HepG2 (cell line): ENCODE measurements around the gene EIF4E1B. TPM values are rescaled to one million over a fixed set of nuclear protein-coding genes. Genes with fewer than 3 reads are reported as not detected.

Experiments
- ATAC-seq: fragments of 200-7000 bp; cut with Tn5 transposase; 3 replicates; pipeline ENCODE4 v1.9.1; 2020; ENCODE audit warnings: mild to moderate bottlenecking, moderate library complexity
- BruUV-seq: library from RNA; stranded (reverse); fragments of 400-500 nt; replicated peaks from 2 replicates; lab custom pipeline; 2021; lab: Mats Ljungman, UMichigan
- CTCF ChIA-PET: fragments of 300-600 bp; formaldehyde crosslinking; extraction: SDS; loops from one replicate; lab custom pipeline; 2021; ENCODE audit warnings: low total read pairs, inconsistent platforms, low intra/inter-chr PET ratio; lab: Yijun Ruan, JAX
- POLR2A ChIA-PET: fragments of 350-600 bp; sonication (Branson Sonifier 250); formaldehyde crosslinking; loops from one replicate; lab custom pipeline; 2020; ENCODE audit warnings: antibody characterized with exemption, inconsistent platforms; lab: Yijun Ruan, JAX
- DNase-seq: peaks from one replicate; pipeline ENCODE4 v3.0.0-alpha.2; 2015; ENCODE audit warnings: low spot score
- FAIRE-seq: peaks from 3 replicates; lab custom pipeline; 2011; peaks lifted over from hg19 to GRCh38; lab: Jason Lieb, UNC
- H2AFZ ChIP-seq: one replicate; pipeline ENCODE4 v1.6.1; 2011; ENCODE audit warnings: low read length, inconsistent platforms
- H3K27ac ChIP-seq: fragments of 300-600 bp; 3 replicates; pipeline ENCODE4 v1.8.0; 2011; ENCODE audit warnings: mixed run types, mild to moderate bottlenecking, mixed read lengths, low read length, inconsistent platforms; ENCODE audit not compliant: insufficient read depth; ENCODE audit errors: extremely low read length
- H3K27me3 ChIP-seq, 2 experiments: fragments of 200-600 bp in 1 of 2; 2 replicates in 1 of 2; 3 replicates in 1 of 2; pipeline versions ENCODE4 v1.6.0 to v1.8.0; 2011; ENCODE audit warnings: low read length in 2 of 2, mild to moderate bottlenecking in 2 of 2, moderate library complexity in 2 of 2, inconsistent platforms in 1 of 2; ENCODE audit not compliant: insufficient read depth in 2 of 2, control insufficient read depth in 1 of 2
- H3K36me3 ChIP-seq, 2 experiments: fragments of 200-600 bp in 1 of 2; replicated peaks in 1 of 2; 2 replicates in 1 of 2; 3 replicates in 1 of 2; pipeline versions ENCODE4 v1.5.1 to v1.8.0; 2011; ENCODE audit warnings: low read length in 2 of 2, inconsistent platforms in 1 of 2; ENCODE audit not compliant: insufficient read depth in 2 of 2, control insufficient read depth in 1 of 2
- H3K4me1 ChIP-seq: 2 replicates; pipeline ENCODE4 v1.5.1; 2012; ENCODE audit warnings: low read length, inconsistent platforms; ENCODE audit not compliant: insufficient read depth
- H3K4me2 ChIP-seq: 2 replicates; pipeline ENCODE4 v1.6.0; 2011; ENCODE audit warnings: low read depth, low read length, inconsistent platforms
- H3K4me3 ChIP-seq, 3 experiments: fragments of 200-600 bp in 1 of 3; sonication (generic), shearing (Covaris generic) in 1 of 3; replicated peaks in 1 of 3; 2 replicates each; pipeline ENCODE4 v1.5.1; 2011 to 2016; ENCODE audit warnings: low read length in 3 of 3, inconsistent platforms in 2 of 3, low read depth in 2 of 3, mild to moderate bottlenecking in 2 of 3, control low read depth in 1 of 3, mixed read lengths in 1 of 3; ENCODE audit not compliant: insufficient read depth in 1 of 3
- H3K79me2 ChIP-seq: one replicate; pipeline ENCODE4 v1.6.1; 2011; ENCODE audit warnings: low read length, inconsistent platforms; ENCODE audit not compliant: insufficient read depth
- H3K9ac ChIP-seq: 2 replicates; pipeline ENCODE4 v1.6.0; 2011; ENCODE audit warnings: mild to moderate bottlenecking, low read depth, low read length, inconsistent platforms; ENCODE audit not compliant: insufficient read depth
- H3K9me3 ChIP-seq: 2 replicates; pipeline ENCODE4 v1.5.1; 2012; ENCODE audit warnings: mild to moderate bottlenecking, low read length
- H4K20me1 ChIP-seq: 2 replicates; pipeline ENCODE4 v1.6.0; 2011; ENCODE audit warnings: inconsistent platforms, mild to moderate bottlenecking, low read length, moderate library complexity; ENCODE audit not compliant: insufficient read depth
- EHMT2 ChIP-seq: fragments of 200-600 bp; sonication (generic); IDR thresholded peaks from 2 replicates; pipeline ENCODE4 v1.7.0; 2017; ENCODE audit warnings: antibody characterized with exemption, low read depth, low read length, borderline replicate concordance
- ETV6 ChIP-seq: sonication (generic); formaldehyde crosslinking; conservative IDR thresholded peaks from 2 replicates; pipeline ENCODE4 v1.4.0; 2020; ENCODE audit warnings: missing genetic modification reagents
- GABPB1 ChIP-seq: IDR thresholded peaks from 2 replicates; pipeline ENCODE4 v1.6.1; 2016; ENCODE audit warnings: mild to moderate bottlenecking, missing genetic modification reagents, moderate library complexity, missing compliant biosample characterization
- GPN1 ChIP-seq: sonication (generic); formaldehyde crosslinking; IDR thresholded peaks from 2 replicates; pipeline ENCODE4 v1.5.1; 2020; ENCODE audit warnings: missing genetic modification reagents, borderline replicate concordance
- HDAC6 ChIP-seq: fragments of 200-600 bp; sonication (generic); IDR thresholded peaks from 2 replicates; pipeline ENCODE4 v1.7.0; 2017; ENCODE audit warnings: mild to moderate bottlenecking, antibody characterized with exemption, low read length, low read depth
- NFIB ChIP-seq: sonication (generic); formaldehyde crosslinking; IDR thresholded peaks from 2 replicates; pipeline ENCODE4 v1.9.0; 2021; ENCODE audit warnings: missing genetic modification reagents, mild to moderate bottlenecking, borderline replicate concordance
- PHF8 ChIP-seq: sonication (generic); formaldehyde crosslinking; IDR thresholded peaks from 2 replicates; pipeline ENCODE4 v1.5.0; 2020; ENCODE audit warnings: missing genetic modification reagents
- WGBS: methylation state at CpG from one replicate; pipeline ENCODE4 v1.1.6; 2017; ENCODE audit warnings: low lambda C conversion rate; 5-methylcytosine and 5-hydroxymethylcytosine counted together
- in situ Hi-C: cut with HindIII; loops from 2 replicates; pipeline ENCODE4 v1.10.0; 2017; ENCODE audit warnings: low pct_unique_long_range_greater_than_20kb; ENCODE audit not compliant: extremely low pct_ligation_motif_present
- intact Hi-C: fragments of 100-400 bp; cut with micrococcal nuclease; formaldehyde crosslinking; loops from one replicate; pipeline ENCODE4 v1.10.0; 2022; ENCODE audit not compliant: unreplicated experiment
- polyA plus RNA-seq, 8 experiments: library from polyadenylated mRNA; depleted of rRNA in 3 of 8; stranded (reverse) in 7 of 8; unstranded in 1 of 8; fragments of >200 nt; fragmentation: Illumina TruSeq in 4 of 8; extraction: Trizol in 4 of 8; gene quantifications; 2 replicates each; pipeline versions ENCODE4 v1.2.1 to v1.2.3, GENCODE V29; 2011 to 2016; ENCODE audit warnings: low read depth in 4 of 8, missing spikeins in 1 of 8, mixed read lengths in 1 of 8; ENCODE audit not compliant: insufficient read depth in 1 of 8
- total RNA-seq, 5 experiments: library from RNA; depleted of rRNA; stranded (reverse); fragments of >200 nt; fragmentation: Illumina TruSeq; extraction: Trizol; gene quantifications; 2 replicates each; pipeline ENCODE4 v1.2.3, GENCODE V29; 2016; ENCODE audit warnings: low read depth in 1 of 5
- TF ChIP-seq, protein P1 (sequence below), 2 experiments: sonication (generic) in 1 of 2; formaldehyde crosslinking in 1 of 2; IDR thresholded peaks; 2 replicates each; pipeline versions ENCODE4 v1.4.0 to v1.6.1; 2018 to 2020; ENCODE audit warnings: missing genetic modification reagents in 2 of 2, borderline replicate concordance in 1 of 2, low read depth in 1 of 2, mild to moderate bottlenecking in 1 of 2, missing biosample characterization in 1 of 2
- TF ChIP-seq, protein P2 (sequence below): IDR thresholded peaks from 2 replicates; pipeline ENCODE4 v1.6.1; 2016; ENCODE audit warnings: low read depth, missing genetic modification reagents, missing compliant biosample characterization
- TF ChIP-seq, protein P3 (sequence below): sonication (generic); formaldehyde crosslinking; IDR thresholded peaks from 2 replicates; pipeline ENCODE4 v1.5.0; 2020; ENCODE audit warnings: missing genetic modification reagents
- TF ChIP-seq, protein P4 (sequence below): sonication (generic); formaldehyde crosslinking; IDR thresholded peaks from 2 replicates; pipeline ENCODE4 v1.5.0; 2020; ENCODE audit warnings: missing genetic modification reagents

The EIF4E1B gene
- total and polyA plus RNA-seq, 2 of the 13 experiments (the other 11 are each of a cell fraction or from before 2014, with no cell fraction given), result not detected

DNA sequence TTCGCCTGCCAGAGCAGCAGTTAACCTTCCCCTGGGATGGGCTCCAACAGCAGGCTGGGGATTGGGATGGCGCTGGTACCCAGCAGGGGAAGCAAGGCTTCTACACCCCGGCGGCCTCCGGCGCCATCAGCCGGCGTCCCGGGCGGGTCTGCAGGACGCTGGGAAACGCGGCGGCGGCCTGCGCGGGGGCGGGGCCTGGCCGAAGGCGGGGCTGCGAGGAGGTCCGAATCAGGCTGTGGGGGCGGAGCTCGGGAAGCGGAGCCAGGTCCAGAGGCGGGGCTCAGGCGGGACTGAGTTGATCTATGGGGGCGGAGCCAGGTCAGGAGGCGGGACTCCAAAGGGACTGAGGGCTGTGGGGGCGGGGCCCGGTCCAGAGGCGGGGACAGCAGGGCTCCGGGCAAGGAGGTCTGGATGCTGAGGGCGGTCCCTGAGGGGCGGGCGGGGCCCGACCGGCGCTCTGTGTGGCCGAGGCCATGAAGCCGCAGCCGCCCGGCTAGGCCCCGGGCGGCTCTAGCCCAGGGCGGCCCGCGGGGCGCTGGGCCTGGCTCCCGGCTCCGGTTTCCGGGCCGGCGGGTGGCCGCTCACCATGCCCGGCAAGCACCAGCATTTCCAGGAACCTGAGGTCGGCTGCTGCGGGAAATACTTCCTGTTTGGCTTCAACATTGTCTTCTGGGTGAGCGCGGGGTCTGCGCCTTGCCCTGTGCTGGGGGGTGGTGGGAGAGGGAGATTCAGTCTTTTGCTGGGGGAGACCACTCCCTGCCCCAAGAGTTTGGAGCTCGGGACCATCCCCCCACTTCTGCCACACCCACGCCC, 16.8 kb downstream of the EIF4E1B start, which contains the start of gene TSPAN17:
Gene TSPAN17 (plus strand): TSS at position 455 of the 813 bp plus-strand sequence. CDS start 132 bp downstream, at position 587.
- Histone ChIP-seq H3K27me3 (peaks cover 9 to 22% of the 10 kb centered on the region in 2 experiments; a peak in 4 of 5 replicates), H4K20me1 (no peaks in the 10 kb centered on the region), H3K36me3 (no peaks in the 10 kb centered on the region), H3K79me2 (no peaks in the 10 kb centered on the region), H3K9me3 (no peaks in the 10 kb centered on the region), H3K27ac (no peak within 1 kb of the TSS), H3K4me2 (peak within 1 kb of the TSS; percentile 88), H3K4me1 (peaks cover 21% of the 10 kb centered on the region), H3K9ac (peak within 1 kb of the TSS; percentile 73), H3K4me3 (peak within 1 kb of the TSS; percentile 68 to 82 (median 79)), H2AFZ (peak within 1 kb of the TSS; percentile 68)
- CTCF ChIA-PET, result no interaction called here
- in situ Hi-C loops, result no loop called here
- intact Hi-C loops, result no loop called here
- BruUV-seq, result no TSS peak
- POLR2A ChIA-PET, result interaction anchor here (0.5 to 1.6 kb wide), 13 partner anchors 8 to 440 kb away, joined by 3 to 7 read pairs (median 4); partner anchors contain the start of genes CDHR2, FGFR4 and RNF44
- DNase-seq, result peak; percentile 96
- FAIRE-seq, result peak; percentile 47
- no CpG with 5 or more reads among the region's 63 CpGs for WGBS
- ATAC-seq, result peak; percentile 95
- TF ChIP-seq, protein P1, sequence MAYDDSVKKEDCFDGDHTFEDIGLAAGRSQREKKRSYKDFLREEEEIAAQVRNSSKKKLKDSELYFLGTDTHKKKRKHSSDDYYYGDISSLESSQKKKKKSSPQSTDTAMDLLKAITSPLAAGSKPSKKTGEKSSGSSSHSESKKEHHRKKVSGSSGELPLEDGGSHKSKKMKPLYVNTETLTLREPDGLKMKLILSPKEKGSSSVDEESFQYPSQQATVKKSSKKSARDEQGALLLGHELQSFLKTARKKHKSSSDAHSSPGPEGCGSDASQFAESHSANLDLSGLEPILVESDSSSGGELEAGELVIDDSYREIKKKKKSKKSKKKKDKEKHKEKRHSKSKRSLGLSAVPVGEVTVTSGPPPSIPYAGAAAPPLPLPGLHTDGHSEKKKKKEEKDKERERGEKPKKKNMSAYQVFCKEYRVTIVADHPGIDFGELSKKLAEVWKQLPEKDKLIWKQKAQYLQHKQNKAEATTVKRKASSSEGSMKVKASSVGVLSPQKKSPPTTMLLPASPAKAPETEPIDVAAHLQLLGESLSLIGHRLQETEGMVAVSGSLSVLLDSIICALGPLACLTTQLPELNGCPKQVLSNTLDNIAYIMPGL (CRISPR knock-in tag; IDR thresholded peaks at IDR 0.05; ENCODE audit: borderline replicate concordance in 1 of 2, low read depth in 1 of 2), result peak in 1 of 2 experiments; percentile 15; a peak in 1 of 4 replicates
- no peak for TF ChIP-seq GPN1
- peak; percentile 65; the same call in 1 of the 2 replicates for TF ChIP-seq ETV6 (CRISPR knock-in tag)
- TF ChIP-seq, protein P2, sequence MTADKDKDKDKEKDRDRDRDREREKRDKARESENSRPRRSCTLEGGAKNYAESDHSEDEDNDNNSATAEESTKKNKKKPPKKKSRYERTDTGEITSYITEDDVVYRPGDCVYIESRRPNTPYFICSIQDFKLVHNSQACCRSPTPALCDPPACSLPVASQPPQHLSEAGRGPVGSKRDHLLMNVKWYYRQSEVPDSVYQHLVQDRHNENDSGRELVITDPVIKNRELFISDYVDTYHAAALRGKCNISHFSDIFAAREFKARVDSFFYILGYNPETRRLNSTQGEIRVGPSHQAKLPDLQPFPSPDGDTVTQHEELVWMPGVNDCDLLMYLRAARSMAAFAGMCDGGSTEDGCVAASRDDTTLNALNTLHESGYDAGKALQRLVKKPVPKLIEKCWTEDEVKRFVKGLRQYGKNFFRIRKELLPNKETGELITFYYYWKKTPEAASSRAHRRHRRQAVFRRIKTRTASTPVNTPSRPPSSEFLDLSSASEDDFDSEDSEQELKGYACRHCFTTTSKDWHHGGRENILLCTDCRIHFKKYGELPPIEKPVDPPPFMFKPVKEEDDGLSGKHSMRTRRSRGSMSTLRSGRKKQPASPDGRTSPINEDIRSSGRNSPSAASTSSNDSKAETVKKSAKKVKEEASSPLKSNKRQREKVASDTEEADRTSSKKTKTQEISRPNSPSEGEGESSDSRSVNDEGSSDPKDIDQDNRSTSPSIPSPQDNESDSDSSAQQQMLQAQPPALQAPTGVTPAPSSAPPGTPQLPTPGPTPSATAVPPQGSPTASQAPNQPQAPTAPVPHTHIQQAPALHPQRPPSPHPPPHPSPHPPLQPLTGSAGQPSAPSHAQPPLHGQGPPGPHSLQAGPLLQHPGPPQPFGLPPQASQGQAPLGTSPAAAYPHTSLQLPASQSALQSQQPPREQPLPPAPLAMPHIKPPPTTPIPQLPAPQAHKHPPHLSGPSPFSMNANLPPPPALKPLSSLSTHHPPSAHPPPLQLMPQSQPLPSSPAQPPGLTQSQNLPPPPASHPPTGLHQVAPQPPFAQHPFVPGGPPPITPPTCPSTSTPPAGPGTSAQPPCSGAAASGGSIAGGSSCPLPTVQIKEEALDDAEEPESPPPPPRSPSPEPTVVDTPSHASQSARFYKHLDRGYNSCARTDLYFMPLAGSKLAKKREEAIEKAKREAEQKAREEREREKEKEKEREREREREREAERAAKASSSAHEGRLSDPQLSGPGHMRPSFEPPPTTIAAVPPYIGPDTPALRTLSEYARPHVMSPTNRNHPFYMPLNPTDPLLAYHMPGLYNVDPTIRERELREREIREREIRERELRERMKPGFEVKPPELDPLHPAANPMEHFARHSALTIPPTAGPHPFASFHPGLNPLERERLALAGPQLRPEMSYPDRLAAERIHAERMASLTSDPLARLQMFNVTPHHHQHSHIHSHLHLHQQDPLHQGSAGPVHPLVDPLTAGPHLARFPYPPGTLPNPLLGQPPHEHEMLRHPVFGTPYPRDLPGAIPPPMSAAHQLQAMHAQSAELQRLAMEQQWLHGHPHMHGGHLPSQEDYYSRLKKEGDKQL (CRISPR knock-in tag), result no peak
- TF ChIP-seq NFIB (CRISPR knock-in tag), result no peak
- TF ChIP-seq HDAC6, result no peak
- TF ChIP-seq, protein P3, sequence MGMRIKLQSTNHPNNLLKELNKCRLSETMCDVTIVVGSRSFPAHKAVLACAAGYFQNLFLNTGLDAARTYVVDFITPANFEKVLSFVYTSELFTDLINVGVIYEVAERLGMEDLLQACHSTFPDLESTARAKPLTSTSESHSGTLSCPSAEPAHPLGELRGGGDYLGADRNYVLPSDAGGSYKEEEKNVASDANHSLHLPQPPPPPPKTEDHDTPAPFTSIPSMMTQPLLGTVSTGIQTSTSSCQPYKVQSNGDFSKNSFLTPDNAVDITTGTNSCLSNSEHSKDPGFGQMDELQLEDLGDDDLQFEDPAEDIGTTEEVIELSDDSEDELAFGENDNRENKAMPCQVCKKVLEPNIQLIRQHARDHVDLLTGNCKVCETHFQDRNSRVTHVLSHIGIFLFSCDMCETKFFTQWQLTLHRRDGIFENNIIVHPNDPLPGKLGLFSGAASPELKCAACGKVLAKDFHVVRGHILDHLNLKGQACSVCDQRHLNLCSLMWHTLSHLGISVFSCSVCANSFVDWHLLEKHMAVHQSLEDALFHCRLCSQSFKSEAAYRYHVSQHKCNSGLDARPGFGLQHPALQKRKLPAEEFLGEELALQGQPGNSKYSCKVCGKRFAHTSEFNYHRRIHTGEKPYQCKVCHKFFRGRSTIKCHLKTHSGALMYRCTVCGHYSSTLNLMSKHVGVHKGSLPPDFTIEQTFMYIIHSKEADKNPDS (CRISPR knock-in tag), result no peak
- TF ChIP-seq, protein P4, sequence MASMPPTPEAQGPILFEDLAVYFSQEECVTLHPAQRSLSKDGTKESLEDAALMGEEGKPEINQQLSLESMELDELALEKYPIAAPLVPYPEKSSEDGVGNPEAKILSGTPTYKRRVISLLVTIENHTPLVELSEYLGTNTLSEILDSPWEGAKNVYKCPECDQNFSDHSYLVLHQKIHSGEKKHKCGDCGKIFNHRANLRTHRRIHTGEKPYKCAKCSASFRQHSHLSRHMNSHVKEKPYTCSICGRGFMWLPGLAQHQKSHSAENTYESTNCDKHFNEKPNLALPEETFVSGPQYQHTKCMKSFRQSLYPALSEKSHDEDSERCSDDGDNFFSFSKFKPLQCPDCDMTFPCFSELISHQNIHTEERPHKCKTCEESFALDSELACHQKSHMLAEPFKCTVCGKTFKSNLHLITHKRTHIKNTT, result no peak
- TF ChIP-seq PHF8 (CRISPR knock-in tag), result peak; percentile 70
- no peak for TF ChIP-seq GABPB1 (CRISPR knock-in tag)
- TF ChIP-seq EHMT2, result no peak
